HepG2 (cell line): Measurements from ENCODE around the gene MED4. TPM values are rescaled to one million over a fixed set of nuclear protein-coding genes. Genes with fewer than 3 reads are reported as not detected.

Source experiments
- ELF3 ChIP-seq: IDR thresholded peaks from 2 replicates; pipeline ENCODE4 v1.6.1; 2016; ENCODE audit warnings: missing genetic modification reagents, missing compliant biosample characterization
- KDM5B ChIP-seq: sonication (generic); formaldehyde crosslinking; IDR thresholded peaks from 2 replicates; pipeline ENCODE4 v1.4.0; 2020; ENCODE audit warnings: missing genetic modification reagents, mild to moderate bottlenecking, borderline replicate concordance
- MTA1 ChIP-seq: sonication (generic); formaldehyde crosslinking; IDR thresholded peaks from 2 replicates; pipeline ENCODE4 v1.4.0; 2020; ENCODE audit warnings: missing genetic modification reagents, mild to moderate bottlenecking, borderline replicate concordance
- NCOA2 ChIP-seq: sonication (generic); formaldehyde crosslinking; IDR thresholded peaks from 2 replicates; pipeline ENCODE4 v1.8.0; 2022; ENCODE audit warnings: inconsistent platforms
- RARA ChIP-seq: IDR thresholded peaks from 2 replicates; pipeline ENCODE4 v1.6.1; 2016; ENCODE audit warnings: missing genetic modification reagents, missing compliant biosample characterization
- RXRB ChIP-seq: IDR thresholded peaks from 2 replicates; pipeline ENCODE4 v1.6.1; 2016; ENCODE audit warnings: borderline replicate concordance, missing genetic modification reagents, missing compliant biosample characterization
- SIX1 ChIP-seq: sonication (generic); formaldehyde crosslinking; IDR thresholded peaks from 2 replicates; pipeline ENCODE4 v1.4.0; 2020; ENCODE audit warnings: missing genetic modification reagents, borderline replicate concordance
- ZFP36L1 ChIP-seq: sonication (generic); formaldehyde crosslinking; IDR thresholded peaks from 2 replicates; pipeline ENCODE4 v1.8.0; 2022; ENCODE audit warnings: mild to moderate bottlenecking, missing genetic modification reagents, moderate library complexity
- ZFP37 ChIP-seq: sonication (generic); formaldehyde crosslinking; IDR thresholded peaks from 2 replicates; pipeline ENCODE4 v1.4.0; 2020; ENCODE audit warnings: missing genetic modification reagents, borderline replicate concordance
- ZNF230 ChIP-seq: sonication (generic); formaldehyde crosslinking; IDR thresholded peaks from 2 replicates; pipeline ENCODE4 v1.4.0; 2020; ENCODE audit warnings: mild to moderate bottlenecking, missing genetic modification reagents
- ZNF276 ChIP-seq: sonication (generic); formaldehyde crosslinking; IDR thresholded peaks from 2 replicates; pipeline ENCODE4 v1.4.0; 2020; ENCODE audit warnings: mild to moderate bottlenecking, low read depth, missing genetic modification reagents
- ZNF281 ChIP-seq: sonication (generic); formaldehyde crosslinking; IDR thresholded peaks from 2 replicates; pipeline ENCODE4 v1.4.0; 2020; ENCODE audit warnings: missing genetic modification reagents, borderline replicate concordance
- ZNF709 ChIP-seq: sonication (generic); formaldehyde crosslinking; IDR thresholded peaks from 2 replicates; pipeline ENCODE4 v1.5.0; 2020; ENCODE audit warnings: mild to moderate bottlenecking, missing genetic modification reagents
- polyA plus RNA-seq, 8 experiments: library from polyadenylated mRNA; depleted of rRNA in 3 of 8; stranded (reverse) in 7 of 8; unstranded in 1 of 8; fragments of >200 nt; fragmentation: Illumina TruSeq in 4 of 8; extraction: Trizol in 4 of 8; gene quantifications; 2 replicates each; pipeline versions ENCODE4 v1.2.1 to v1.2.3, GENCODE V29; 2011 to 2016; ENCODE audit warnings: low read depth in 4 of 8, missing spikeins in 1 of 8, mixed read lengths in 1 of 8; ENCODE audit not compliant: insufficient read depth in 1 of 8
- total RNA-seq, 5 experiments: library from RNA; depleted of rRNA; stranded (reverse); fragments of >200 nt; fragmentation: Illumina TruSeq; extraction: Trizol; gene quantifications; 2 replicates each; pipeline ENCODE4 v1.2.3, GENCODE V29; 2016; ENCODE audit warnings: low read depth in 1 of 5
- TF ChIP-seq, protein P1 (sequence below): IDR thresholded peaks from 2 replicates; pipeline ENCODE4 v1.4.0; 2020; ENCODE audit warnings: mild to moderate bottlenecking, missing genetic modification reagents
- TF ChIP-seq, protein P2 (sequence below): sonication (generic); formaldehyde crosslinking; IDR thresholded peaks from 2 replicates; pipeline ENCODE4 v1.4.0; 2020; ENCODE audit warnings: missing genetic modification reagents
- TF ChIP-seq, protein P3 (sequence below): sonication (generic); formaldehyde crosslinking; IDR thresholded peaks from 2 replicates; pipeline ENCODE4 v1.5.0; 2020; ENCODE audit warnings: mild to moderate bottlenecking, missing genetic modification reagents

Gene MED4
- total and polyA plus RNA-seq, 2 of the 13 experiments (the other 11 are each of a cell fraction or from before 2014, with no cell fraction given) = 49.4 to 57.8 TPM

DNA sequence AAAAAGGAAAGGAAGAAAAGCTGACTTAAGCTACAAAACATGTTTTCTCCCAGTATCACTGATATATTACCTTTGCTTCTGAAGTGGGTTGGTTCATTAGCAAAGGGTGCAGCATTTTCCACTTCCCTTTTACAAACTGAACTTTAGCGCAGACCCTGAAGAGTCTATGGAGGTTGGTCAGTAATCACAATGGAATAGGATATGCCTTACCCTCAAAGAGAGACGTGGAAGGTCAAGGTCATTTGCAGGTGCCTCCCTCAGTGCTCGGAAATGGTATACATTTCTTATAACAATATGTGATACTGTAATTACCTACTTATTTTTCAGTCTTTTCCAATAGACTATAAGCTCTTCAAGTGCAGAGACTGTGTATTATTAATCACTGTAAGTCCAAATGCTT lies 21.9 kb upstream of the MED4 start (continued):
- TF ChIP-seq, protein P1, sequence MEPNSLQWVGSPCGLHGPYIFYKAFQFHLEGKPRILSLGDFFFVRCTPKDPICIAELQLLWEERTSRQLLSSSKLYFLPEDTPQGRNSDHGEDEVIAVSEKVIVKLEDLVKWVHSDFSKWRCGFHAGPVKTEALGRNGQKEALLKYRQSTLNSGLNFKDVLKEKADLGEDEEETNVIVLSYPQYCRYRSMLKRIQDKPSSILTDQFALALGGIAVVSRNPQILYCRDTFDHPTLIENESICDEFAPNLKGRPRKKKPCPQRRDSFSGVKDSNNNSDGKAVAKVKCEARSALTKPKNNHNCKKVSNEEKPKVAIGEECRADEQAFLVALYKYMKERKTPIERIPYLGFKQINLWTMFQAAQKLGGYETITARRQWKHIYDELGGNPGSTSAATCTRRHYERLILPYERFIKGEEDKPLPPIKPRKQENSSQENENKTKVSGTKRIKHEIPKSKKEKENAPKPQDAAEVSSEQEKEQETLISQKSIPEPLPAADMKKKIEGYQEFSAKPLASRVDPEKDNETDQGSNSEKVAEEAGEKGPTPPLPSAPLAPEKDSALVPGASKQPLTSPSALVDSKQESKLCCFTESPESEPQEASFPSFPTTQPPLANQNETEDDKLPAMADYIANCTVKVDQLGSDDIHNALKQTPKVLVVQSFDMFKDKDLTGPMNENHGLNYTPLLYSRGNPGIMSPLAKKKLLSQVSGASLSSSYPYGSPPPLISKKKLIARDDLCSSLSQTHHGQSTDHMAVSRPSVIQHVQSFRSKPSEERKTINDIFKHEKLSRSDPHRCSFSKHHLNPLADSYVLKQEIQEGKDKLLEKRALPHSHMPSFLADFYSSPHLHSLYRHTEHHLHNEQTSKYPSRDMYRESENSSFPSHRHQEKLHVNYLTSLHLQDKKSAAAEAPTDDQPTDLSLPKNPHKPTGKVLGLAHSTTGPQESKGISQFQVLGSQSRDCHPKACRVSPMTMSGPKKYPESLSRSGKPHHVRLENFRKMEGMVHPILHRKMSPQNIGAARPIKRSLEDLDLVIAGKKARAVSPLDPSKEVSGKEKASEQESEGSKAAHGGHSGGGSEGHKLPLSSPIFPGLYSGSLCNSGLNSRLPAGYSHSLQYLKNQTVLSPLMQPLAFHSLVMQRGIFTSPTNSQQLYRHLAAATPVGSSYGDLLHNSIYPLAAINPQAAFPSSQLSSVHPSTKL (CRISPR knock-in tag) = peak; percentile 43
- no peak for TF ChIP-seq ZNF276 (CRISPR knock-in tag)
- no peak for TF ChIP-seq ZFP37
- TF ChIP-seq, protein P2, sequence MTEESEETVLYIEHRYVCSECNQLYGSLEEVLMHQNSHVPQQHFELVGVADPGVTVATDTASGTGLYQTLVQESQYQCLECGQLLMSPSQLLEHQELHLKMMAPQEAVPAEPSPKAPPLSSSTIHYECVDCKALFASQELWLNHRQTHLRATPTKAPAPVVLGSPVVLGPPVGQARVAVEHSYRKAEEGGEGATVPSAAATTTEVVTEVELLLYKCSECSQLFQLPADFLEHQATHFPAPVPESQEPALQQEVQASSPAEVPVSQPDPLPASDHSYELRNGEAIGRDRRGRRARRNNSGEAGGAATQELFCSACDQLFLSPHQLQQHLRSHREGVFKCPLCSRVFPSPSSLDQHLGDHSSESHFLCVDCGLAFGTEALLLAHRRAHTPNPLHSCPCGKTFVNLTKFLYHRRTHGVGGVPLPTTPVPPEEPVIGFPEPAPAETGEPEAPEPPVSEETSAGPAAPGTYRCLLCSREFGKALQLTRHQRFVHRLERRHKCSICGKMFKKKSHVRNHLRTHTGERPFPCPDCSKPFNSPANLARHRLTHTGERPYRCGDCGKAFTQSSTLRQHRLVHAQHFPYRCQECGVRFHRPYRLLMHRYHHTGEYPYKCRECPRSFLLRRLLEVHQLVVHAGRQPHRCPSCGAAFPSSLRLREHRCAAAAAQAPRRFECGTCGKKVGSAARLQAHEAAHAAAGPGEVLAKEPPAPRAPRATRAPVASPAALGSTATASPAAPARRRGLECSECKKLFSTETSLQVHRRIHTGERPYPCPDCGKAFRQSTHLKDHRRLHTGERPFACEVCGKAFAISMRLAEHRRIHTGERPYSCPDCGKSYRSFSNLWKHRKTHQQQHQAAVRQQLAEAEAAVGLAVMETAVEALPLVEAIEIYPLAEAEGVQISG (CRISPR knock-in tag) = no peak
- TF ChIP-seq, protein P3, sequence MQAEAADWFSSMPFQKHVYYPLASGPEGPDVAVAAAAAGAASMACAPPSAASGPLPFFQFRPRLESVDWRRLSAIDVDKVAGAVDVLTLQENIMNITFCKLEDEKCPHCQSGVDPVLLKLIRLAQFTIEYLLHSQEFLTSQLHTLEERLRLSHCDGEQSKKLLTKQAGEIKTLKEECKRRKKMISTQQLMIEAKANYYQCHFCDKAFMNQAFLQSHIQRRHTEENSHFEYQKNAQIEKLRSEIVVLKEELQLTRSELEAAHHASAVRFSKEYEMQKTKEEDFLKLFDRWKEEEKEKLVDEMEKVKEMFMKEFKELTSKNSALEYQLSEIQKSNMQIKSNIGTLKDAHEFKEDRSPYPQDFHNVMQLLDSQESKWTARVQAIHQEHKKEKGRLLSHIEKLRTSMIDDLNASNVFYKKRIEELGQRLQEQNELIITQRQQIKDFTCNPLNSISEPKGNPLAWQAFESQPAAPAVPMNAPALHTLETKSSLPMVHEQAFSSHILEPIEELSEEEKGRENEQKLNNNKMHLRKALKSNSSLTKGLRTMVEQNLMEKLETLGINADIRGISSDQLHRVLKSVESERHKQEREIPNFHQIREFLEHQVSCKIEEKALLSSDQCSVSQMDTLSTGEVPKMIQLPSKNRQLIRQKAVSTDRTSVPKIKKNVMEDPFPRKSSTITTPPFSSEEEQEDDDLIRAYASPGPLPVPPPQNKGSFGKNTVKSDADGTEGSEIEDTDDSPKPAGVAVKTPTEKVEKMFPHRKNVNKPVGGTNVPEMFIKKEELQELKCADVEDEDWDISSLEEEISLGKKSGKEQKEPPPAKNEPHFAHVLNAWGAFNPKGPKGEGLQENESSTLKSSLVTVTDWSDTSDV (CRISPR knock-in tag) = no peak
- TF ChIP-seq ZNF281 (CRISPR knock-in tag) = no peak
- peak; percentile 23; the same call in 1 of the 2 replicates for TF ChIP-seq RXRB (CRISPR knock-in tag)
- no peak for TF ChIP-seq ZFP36L1
- TF ChIP-seq ELF3 (CRISPR knock-in tag) = no peak
- TF ChIP-seq RARA = peak; percentile 64
- no peak for TF ChIP-seq ZNF230 (CRISPR knock-in tag)
- TF ChIP-seq NCOA2 = peak; percentile 34; the same call in 1 of the 2 replicates
- peak; percentile 25; the same call in 1 of the 2 replicates for TF ChIP-seq SIX1
- no peak for TF ChIP-seq KDM5B (CRISPR knock-in tag)
- no peak for TF ChIP-seq ZNF709
- TF ChIP-seq MTA1 (CRISPR knock-in tag) = no peak
